HepG2 (cell line): ENCODE data around the gene GADD45B. TPM values are rescaled to one million over a fixed set of nuclear protein-coding genes. Genes with fewer than 3 reads are reported as not detected.
A peak's percentile ranks its signal among the peaks of the same experiment; 100 is the strongest.

Experiments used
- AGO2 ChIP-seq: fragments of 200-400 bp; formaldehyde crosslinking; optimal IDR thresholded peaks from 2 replicates; pipeline ENCODE3; 2017; ENCODE audit warnings: mild to moderate bottlenecking, low read depth, low read length, moderate library complexity
- CBX5 ChIP-seq: sonication (generic); formaldehyde crosslinking; IDR thresholded peaks from 2 replicates; pipeline ENCODE4 v1.4.0; 2020; ENCODE audit warnings: missing genetic modification reagents, borderline replicate concordance
- GTF3A ChIP-seq: sonication (generic); formaldehyde crosslinking; conservative IDR thresholded peaks from 2 replicates; pipeline ENCODE4 v1.4.0; 2020; ENCODE audit warnings: mild to moderate bottlenecking, missing genetic modification reagents
- HIC2 ChIP-seq: sonication (generic); formaldehyde crosslinking; IDR thresholded peaks from 2 replicates; pipeline ENCODE4 v1.9.0; 2022; ENCODE audit warnings: low read depth, missing genetic modification reagents
- HNRNPLL ChIP-seq: fragments of 200-400 bp; formaldehyde crosslinking; IDR thresholded peaks from 2 replicates; pipeline ENCODE4 v1.6.1; 2017; ENCODE audit warnings: mild to moderate bottlenecking, low read depth, low read length; ENCODE audit not compliant: poor library complexity, severe bottlenecking
- KLF12 ChIP-seq: sonication (generic); formaldehyde crosslinking; IDR thresholded peaks from 2 replicates; pipeline ENCODE4 v1.4.0; 2020; ENCODE audit warnings: missing genetic modification reagents, borderline replicate concordance
- MAF1 ChIP-seq: sonication (generic); formaldehyde crosslinking; IDR thresholded peaks from 2 replicates; pipeline ENCODE4 v1.5.0; 2020; ENCODE audit warnings: missing genetic modification reagents, borderline replicate concordance
- MED8 ChIP-seq: sonication (generic); formaldehyde crosslinking; IDR thresholded peaks from 2 replicates; pipeline ENCODE4 v1.8.1; 2023; ENCODE audit warnings: mild to moderate bottlenecking, missing genetic modification reagents; ENCODE audit not compliant: insufficient replicate concordance
- REXO4 ChIP-seq: sonication (generic); formaldehyde crosslinking; IDR thresholded peaks from 2 replicates; pipeline ENCODE4 v1.8.0; 2022; ENCODE audit warnings: missing genetic modification reagents, mild to moderate bottlenecking, borderline replicate concordance
- SAP130 ChIP-seq: IDR thresholded peaks from 2 replicates; pipeline ENCODE4 v1.6.1; 2016; ENCODE audit warnings: low read depth
- UBTF ChIP-seq: sonication (generic); formaldehyde crosslinking; IDR thresholded peaks from 2 replicates; pipeline ENCODE4 v1.4.0; 2020; ENCODE audit warnings: mild to moderate bottlenecking, missing genetic modification reagents
- ZC3H4 ChIP-seq: sonication (generic); formaldehyde crosslinking; IDR thresholded peaks from 2 replicates; pipeline ENCODE4 v1.4.0; 2020; ENCODE audit warnings: missing genetic modification reagents, borderline replicate concordance
- ZMYM3 ChIP-seq: sonication (generic); formaldehyde crosslinking; IDR thresholded peaks from 2 replicates; pipeline ENCODE4 v1.5.1; 2020; ENCODE audit warnings: mild to moderate bottlenecking, missing genetic modification reagents
- ZNF207 ChIP-seq: fragments of 450-650 bp; IDR thresholded peaks from 2 replicates; pipeline ENCODE4 v1.6.1; 2016; ENCODE audit warnings: antibody characterized with exemption, borderline replicate concordance
- ZNF761 ChIP-seq: sonication (generic); formaldehyde crosslinking; conservative IDR thresholded peaks from 2 replicates; pipeline ENCODE4 v1.4.0; 2020; ENCODE audit warnings: mild to moderate bottlenecking, missing genetic modification reagents
- ZSCAN31 ChIP-seq: sonication (generic); formaldehyde crosslinking; IDR thresholded peaks from 2 replicates; pipeline ENCODE4 v1.5.0; 2020; ENCODE audit warnings: low read depth, mild to moderate bottlenecking, missing genetic modification reagents
- polyA plus RNA-seq, 8 experiments: library from polyadenylated mRNA; depleted of rRNA in 3 of 8; stranded (reverse) in 7 of 8; unstranded in 1 of 8; fragments of >200 nt; fragmentation: Illumina TruSeq in 4 of 8; extraction: Trizol in 4 of 8; gene quantifications; 2 replicates each; pipeline versions ENCODE4 v1.2.1 to v1.2.3, GENCODE V29; 2011 to 2016; ENCODE audit warnings: low read depth in 4 of 8, missing spikeins in 1 of 8, mixed read lengths in 1 of 8; ENCODE audit not compliant: insufficient read depth in 1 of 8
- total RNA-seq, 5 experiments: library from RNA; depleted of rRNA; stranded (reverse); fragments of >200 nt; fragmentation: Illumina TruSeq; extraction: Trizol; gene quantifications; 2 replicates each; pipeline ENCODE4 v1.2.3, GENCODE V29; 2016; ENCODE audit warnings: low read depth in 1 of 5
- TF ChIP-seq, protein P1 (sequence below): sonication (generic); formaldehyde crosslinking; IDR thresholded peaks from 2 replicates; pipeline ENCODE4 v1.8.1; 2022; ENCODE audit warnings: low read depth, mild to moderate bottlenecking, missing genetic modification reagents
- TF ChIP-seq, protein P2 (sequence below): conservative IDR thresholded peaks from 2 replicates; pipeline ENCODE4 v1.6.1; 2018; ENCODE audit warnings: missing genetic modification reagents
- TF ChIP-seq, protein P3 (sequence below): sonication (generic); formaldehyde crosslinking; IDR thresholded peaks from 2 replicates; pipeline ENCODE4 v1.5.1; 2020; ENCODE audit warnings: mild to moderate bottlenecking, missing genetic modification reagents, moderate library complexity

GADD45B gene
- total and polyA plus RNA-seq, 2 of the 13 experiments (the other 11 are each of a cell fraction or from before 2014, with no cell fraction given): 4.6 to 34.1 TPM

DNA sequence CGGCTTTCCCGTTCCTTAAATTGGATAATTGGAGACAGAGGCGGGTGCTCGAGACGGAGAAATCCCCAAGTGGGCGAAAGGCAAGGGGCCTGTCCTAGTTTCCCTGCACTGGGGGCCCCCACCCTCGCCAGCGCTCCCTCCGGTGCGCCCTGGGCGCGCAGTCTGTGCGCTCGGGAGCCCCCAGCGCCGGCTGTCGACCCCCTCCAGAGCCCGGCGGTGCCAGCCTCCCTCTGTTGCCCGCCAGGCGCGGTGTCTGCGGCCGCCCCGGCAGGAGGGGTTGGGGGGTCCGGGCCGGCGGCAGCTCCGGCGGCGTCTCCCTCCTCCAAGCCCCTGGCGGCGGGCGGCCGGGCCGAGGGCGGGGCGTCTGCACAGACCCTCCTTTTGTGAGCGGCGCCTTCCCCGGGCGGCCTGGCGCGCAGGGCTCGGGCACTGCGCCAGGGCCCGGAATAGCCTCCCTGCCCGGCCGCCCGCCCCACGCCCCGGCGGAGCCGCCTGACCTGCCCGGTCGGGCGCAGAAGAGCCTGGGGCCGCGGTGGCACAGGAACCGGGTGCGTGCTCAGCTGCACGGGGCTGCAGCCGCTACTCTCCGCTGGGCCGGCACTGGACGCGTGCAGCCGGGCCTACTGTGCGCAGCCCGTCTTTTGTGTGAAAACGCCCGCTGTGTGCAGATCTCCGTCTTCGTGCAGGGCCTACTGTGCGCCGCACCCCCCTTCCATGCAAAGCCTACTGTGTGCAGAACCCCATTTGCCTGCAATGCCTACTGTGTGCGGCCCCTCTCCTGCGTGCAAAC, 13.2 kb downstream of the GADD45B start (continued):
- TF ChIP-seq UBTF (CRISPR knock-in tag): peak; percentile 56
- TF ChIP-seq, protein P1, sequence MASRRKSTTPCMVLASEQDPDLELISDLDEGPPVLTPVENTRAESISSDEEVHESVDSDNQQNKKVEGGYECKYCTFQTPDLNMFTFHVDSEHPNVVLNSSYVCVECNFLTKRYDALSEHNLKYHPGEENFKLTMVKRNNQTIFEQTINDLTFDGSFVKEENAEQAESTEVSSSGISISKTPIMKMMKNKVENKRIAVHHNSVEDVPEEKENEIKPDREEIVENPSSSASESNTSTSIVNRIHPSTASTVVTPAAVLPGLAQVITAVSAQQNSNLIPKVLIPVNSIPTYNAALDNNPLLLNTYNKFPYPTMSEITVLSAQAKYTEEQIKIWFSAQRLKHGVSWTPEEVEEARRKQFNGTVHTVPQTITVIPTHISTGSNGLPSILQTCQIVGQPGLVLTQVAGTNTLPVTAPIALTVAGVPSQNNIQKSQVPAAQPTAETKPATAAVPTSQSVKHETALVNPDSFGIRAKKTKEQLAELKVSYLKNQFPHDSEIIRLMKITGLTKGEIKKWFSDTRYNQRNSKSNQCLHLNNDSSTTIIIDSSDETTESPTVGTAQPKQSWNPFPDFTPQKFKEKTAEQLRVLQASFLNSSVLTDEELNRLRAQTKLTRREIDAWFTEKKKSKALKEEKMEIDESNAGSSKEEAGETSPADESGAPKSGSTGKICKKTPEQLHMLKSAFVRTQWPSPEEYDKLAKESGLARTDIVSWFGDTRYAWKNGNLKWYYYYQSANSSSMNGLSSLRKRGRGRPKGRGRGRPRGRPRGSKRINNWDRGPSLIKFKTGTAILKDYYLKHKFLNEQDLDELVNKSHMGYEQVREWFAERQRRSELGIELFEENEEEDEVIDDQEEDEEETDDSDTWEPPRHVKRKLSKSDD (CRISPR knock-in tag): no peak
- TF ChIP-seq ZMYM3: peak; percentile 57; the same call in 1 of the 2 replicates
- TF ChIP-seq CBX5 (CRISPR knock-in tag): no peak
- peak; percentile 13; the same call in 1 of the 2 replicates for TF ChIP-seq SAP130 (CRISPR knock-in tag)
- TF ChIP-seq MED8 (CRISPR knock-in tag): no peak
- no peak for TF ChIP-seq REXO4 (CRISPR knock-in tag)
- TF ChIP-seq ZSCAN31 (CRISPR knock-in tag): no peak
- peak; percentile 48 for TF ChIP-seq HNRNPLL
- no peak for TF ChIP-seq ZNF761
- no peak for TF ChIP-seq MAF1
- no peak for TF ChIP-seq KLF12 (CRISPR knock-in tag)
- TF ChIP-seq, protein P2, sequence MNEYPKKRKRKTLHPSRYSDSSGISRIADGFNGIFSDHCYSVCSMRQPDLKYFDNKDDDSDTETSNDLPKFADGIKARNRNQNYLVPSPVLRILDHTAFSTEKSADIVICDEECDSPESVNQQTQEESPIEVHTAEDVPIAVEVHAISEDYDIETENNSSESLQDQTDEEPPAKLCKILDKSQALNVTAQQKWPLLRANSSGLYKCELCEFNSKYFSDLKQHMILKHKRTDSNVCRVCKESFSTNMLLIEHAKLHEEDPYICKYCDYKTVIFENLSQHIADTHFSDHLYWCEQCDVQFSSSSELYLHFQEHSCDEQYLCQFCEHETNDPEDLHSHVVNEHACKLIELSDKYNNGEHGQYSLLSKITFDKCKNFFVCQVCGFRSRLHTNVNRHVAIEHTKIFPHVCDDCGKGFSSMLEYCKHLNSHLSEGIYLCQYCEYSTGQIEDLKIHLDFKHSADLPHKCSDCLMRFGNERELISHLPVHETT: no peak
- TF ChIP-seq ZC3H4 (CRISPR knock-in tag): no peak
- TF ChIP-seq, protein P3, sequence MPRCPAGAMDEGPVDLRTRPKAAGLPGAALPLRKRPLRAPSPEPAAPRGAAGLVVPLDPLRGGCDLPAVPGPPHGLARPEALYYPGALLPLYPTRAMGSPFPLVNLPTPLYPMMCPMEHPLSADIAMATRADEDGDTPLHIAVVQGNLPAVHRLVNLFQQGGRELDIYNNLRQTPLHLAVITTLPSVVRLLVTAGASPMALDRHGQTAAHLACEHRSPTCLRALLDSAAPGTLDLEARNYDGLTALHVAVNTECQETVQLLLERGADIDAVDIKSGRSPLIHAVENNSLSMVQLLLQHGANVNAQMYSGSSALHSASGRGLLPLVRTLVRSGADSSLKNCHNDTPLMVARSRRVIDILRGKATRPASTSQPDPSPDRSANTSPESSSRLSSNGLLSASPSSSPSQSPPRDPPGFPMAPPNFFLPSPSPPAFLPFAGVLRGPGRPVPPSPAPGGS (CRISPR knock-in tag): 0 out of 2 replicates have a peak, but pooled peaks have one; percentile 44
- TF ChIP-seq ZNF207: no peak
- TF ChIP-seq AGO2: no peak
- TF ChIP-seq GTF3A (CRISPR knock-in tag): no peak
- TF ChIP-seq HIC2: 0 out of 2 replicates have a peak, but pooled peaks have one; percentile 39
